DMS53 treated with DMSO at 0.1 percent for 48 hours (cell line): ENCODE measurements around the gene THAP10.

Experiments used
- DNase-seq: peaks from one replicate; lab custom pipeline; 2025; ENCODE audit not compliant: unreplicated experiment; lab: John Stamatoyannopoulos, UW

Gene THAP10

GRCh38 chr15:70854666-70854976 lies 37.6 kb downstream of the THAP10 start:
- no peak for DNase-seq

- DNase-seq, result no peak
Measured at GRCh38 chr15:70853973-70854665, 38.1 kb downstream of the THAP10 start, which contains the start of gene LARP6. Gene LARP6, minus strand, starts transcription at chr15:70854157. Its CDS starts 69 bp downstream, at chr15:70854088.

- DNase-seq, result no peak
Measured at GRCh38 chr15:70853318-70853972, 38.8 kb downstream of the THAP10 start.

GRCh38 chr15:70852501-70853317 lies 39.5 kb downstream of the THAP10 start:
- DNase-seq, result no peak

- no peak for DNase-seq
Measured at GRCh38 chr15:70851889-70852288, 40.3 kb downstream of the THAP10 start.

GRCh38 chr15:70845602-70846360 lies 46.5 kb downstream of the THAP10 start:
- no peak for DNase-seq

- no peak for DNase-seq
Measured at GRCh38 chr15:70837476-70837875, 54.8 kb downstream of the THAP10 start.

GRCh38 chr15:70835841-70836240 lies 56.4 kb downstream of the THAP10 start:
- no peak for DNase-seq

GRCh38 chr15:70835415-70835814 lies 56.8 kb downstream of the THAP10 start:
- no peak for DNase-seq

- no peak for DNase-seq
Measured at GRCh38 chr15:70834999-70835398, 57.2 kb downstream of the THAP10 start.

- peak; percentile 46 for DNase-seq
Measured at GRCh38 chr15:70833861-70834765, 58.1 kb downstream of the THAP10 start.

- DNase-seq, result no peak
Measured at GRCh38 chr15:70833422-70833821, 58.8 kb downstream of the THAP10 start.

- DNase-seq, result no peak
Measured at GRCh38 chr15:70832176-70832575, 60.1 kb downstream of the THAP10 start.
